Ovary (tissue), 9 donors: Measurements from ENCODE around the gene SLC6A2. TPM values are rescaled to one million over a fixed set of nuclear protein-coding genes. Genes with fewer than 3 reads are reported as not detected.

ENCODE experiments used
- DNase-seq, 5 donors: peaks; one replicate each; pipeline ENCODE4 v3.0.0-alpha.2; 2019 to 2020
- H3K27ac ChIP-seq, 2 donors: fragments of 200-600 bp; one replicate each; pipeline versions ENCODE4 v1.5.1 to v1.8.0; 2019 to 2022
- H3K27me3 ChIP-seq: fragments of 200-600 bp; one replicate; pipeline ENCODE4 v1.8.0; 2022
- H3K36me3 ChIP-seq: fragments of 200-600 bp; sonication (generic); one replicate; pipeline ENCODE4 v1.5.1; 2019
- H3K4me1 ChIP-seq: one replicate; pipeline ENCODE4 v1.8.1; 2013; ENCODE audit warnings: mild to moderate bottlenecking, moderate library complexity; ENCODE audit not compliant: insufficient read depth
- H3K4me3 ChIP-seq: fragments of 200-600 bp; sonication (generic); one replicate; pipeline ENCODE4 v1.5.1; 2017
- H3K9me3 ChIP-seq, 2 donors: fragments of 200-600 bp in 1 of 2; sonication (generic) in 1 of 2; one replicate each; pipeline versions ENCODE4 v1.5.1 to v1.8.1; 2013 to 2019; ENCODE audit warnings: mild to moderate bottlenecking in 1 of 2, moderate library complexity in 1 of 2
- EP300 ChIP-seq: sonication (generic); formaldehyde crosslinking; IDR thresholded peaks from one replicate; pipeline ENCODE4 v1.6.1; 2017; ENCODE audit warnings: antibody characterized with exemption
- POLR2A ChIP-seq: fragments of 450-650 bp; IDR thresholded peaks from one replicate; pipeline ENCODE4 v1.6.1; 2017; ENCODE audit warnings: antibody characterized with exemption, mild to moderate bottlenecking, moderate library complexity
- WGBS, 3 donors: extraction: QIAGEN DNeasy Blood & Tissue Kit in 1 of 3; methylation state at CpG; one replicate each; pipeline versions ENCODE4 v1.1.5 to v1.1.7; 2013 to 2017; 5-methylcytosine and 5-hydroxymethylcytosine counted together
- intact Hi-C, 4 donors: fragments of 100-400 bp; cut with DNase I; formaldehyde crosslinking; loops; one replicate each; pipeline versions ENCODE4 v1.11.0 to v1.15.1; 2022 to 2023
- polyA plus RNA-seq, 2 donors: library from polyadenylated mRNA; stranded (reverse); fragments of 200-250 nt in 1 of 2; fragments of 350-450 nt in 1 of 2; fragmentation: Illumina TruSeq in 1 of 2; extraction: RNeasy Lipid Tissue Mini Kit (QIAGEN cat#74804) in 1 of 2; gene quantifications; one replicate each; pipeline ENCODE4 v1.2.3, GENCODE V29; 2013 to 2014
- total RNA-seq, 7 donors: library from RNA; depleted of rRNA in 2 of 7; stranded (reverse); fragments of >200 nt in 2 of 7; fragmentation: NEBNext Ultra II Directional in 3 of 7; extraction: Animal tissue kit (Norgen Biotek cat#: 25700) in 3 of 7; gene quantifications; one replicate each; pipeline versions ENCODE4 v1.1.0 to v1.2.4, GENCODE V29; 2016 to 2023
- TF ChIP-seq, protein P1 (sequence below), 3 donors: fragments of 450-650 bp in 2 of 3; fragments of 200-600 bp in 1 of 3; IDR thresholded peaks; one replicate each; pipeline versions ENCODE4 v1.5.1 to v1.8.0; 2016 to 2022; ENCODE audit warnings: antibody characterized with exemption in 3 of 3, mild to moderate bottlenecking in 1 of 3
- donor health status: DM: no; HTN: no; CAD: no; lungs with moderate emphysema.
- donor health status: DM: no; HTN: no; CAD: no.
- donor health status: Bipolar disorder and iron deficiency.
- donor health status: DM: yes; HTN: yes; CAD: no.
- donor health status: DM: no; HTN: no; CAD: no.
- donor health status: DM: yes; HTN: yes; CAD: no.

Gene SLC6A2
- total and polyA plus RNA-seq, 9 donors: 0.08 to 0.36 (median 0.21) TPM; not detected in 3

DNA sequence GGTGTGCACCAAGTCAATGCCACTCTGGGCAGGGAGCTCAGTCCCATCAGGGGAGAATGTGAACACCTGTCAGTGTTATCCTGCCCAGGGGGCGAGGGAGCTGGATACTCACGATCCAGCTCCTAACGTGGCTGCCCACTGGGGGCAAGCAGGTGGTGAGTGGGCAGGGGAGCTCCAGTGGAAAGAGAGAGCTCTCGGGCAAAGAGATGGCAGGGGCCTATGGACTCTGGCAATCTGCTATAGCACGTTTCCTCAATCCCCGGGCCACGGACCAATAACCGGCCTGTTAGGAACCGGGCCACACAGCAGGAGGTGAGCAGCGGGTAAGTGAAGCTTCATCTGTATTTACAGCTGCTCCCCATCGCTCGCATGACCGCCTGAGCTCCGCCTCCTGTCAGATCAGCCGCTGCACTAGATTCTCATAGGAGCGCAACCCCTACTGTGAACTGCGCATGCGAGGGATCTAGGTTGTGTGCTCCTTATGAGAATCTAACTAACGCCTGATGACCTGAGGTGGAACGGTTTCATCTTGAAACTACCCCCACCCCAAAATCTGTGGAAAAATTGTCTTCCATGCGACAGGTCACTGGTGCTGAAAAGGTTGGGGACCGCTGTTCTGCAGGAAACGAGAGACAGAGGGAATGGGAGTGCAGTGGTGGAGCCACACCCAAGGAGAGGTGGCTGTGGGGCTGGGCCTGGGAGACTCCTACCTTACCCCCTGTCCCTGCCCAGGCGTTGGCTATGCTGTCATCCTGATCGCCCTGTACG is 15.6 kb downstream of the SLC6A2 start:
- TF ChIP-seq POLR2A (no peak), EP300 (no peak)
- TF ChIP-seq, protein P1, sequence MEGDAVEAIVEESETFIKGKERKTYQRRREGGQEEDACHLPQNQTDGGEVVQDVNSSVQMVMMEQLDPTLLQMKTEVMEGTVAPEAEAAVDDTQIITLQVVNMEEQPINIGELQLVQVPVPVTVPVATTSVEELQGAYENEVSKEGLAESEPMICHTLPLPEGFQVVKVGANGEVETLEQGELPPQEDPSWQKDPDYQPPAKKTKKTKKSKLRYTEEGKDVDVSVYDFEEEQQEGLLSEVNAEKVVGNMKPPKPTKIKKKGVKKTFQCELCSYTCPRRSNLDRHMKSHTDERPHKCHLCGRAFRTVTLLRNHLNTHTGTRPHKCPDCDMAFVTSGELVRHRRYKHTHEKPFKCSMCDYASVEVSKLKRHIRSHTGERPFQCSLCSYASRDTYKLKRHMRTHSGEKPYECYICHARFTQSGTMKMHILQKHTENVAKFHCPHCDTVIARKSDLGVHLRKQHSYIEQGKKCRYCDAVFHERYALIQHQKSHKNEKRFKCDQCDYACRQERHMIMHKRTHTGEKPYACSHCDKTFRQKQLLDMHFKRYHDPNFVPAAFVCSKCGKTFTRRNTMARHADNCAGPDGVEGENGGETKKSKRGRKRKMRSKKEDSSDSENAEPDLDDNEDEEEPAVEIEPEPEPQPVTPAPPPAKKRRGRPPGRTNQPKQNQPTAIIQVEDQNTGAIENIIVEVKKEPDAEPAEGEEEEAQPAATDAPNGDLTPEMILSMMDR (IDR thresholded peaks at IDR 0.05): no peak
- no peaks in the 10 kb centered on the region for H3K36me3 ChIP-seq
- DNase-seq: no peak
- H3K27me3 ChIP-seq: no peaks in the 10 kb centered on the region
- H3K4me1 ChIP-seq: no peaks in the 10 kb centered on the region
- intact Hi-C loops: no loop called here
- H3K27ac ChIP-seq: no peak overlapping the region
- no peak overlapping the region for H3K4me3 ChIP-seq
- H3K9me3 ChIP-seq: no peaks in the 10 kb centered on the region
- WGBS, 3 donors: 86 to 88% (median 88%) methylated on average over 26 of the region's 26 CpGs

DNA sequence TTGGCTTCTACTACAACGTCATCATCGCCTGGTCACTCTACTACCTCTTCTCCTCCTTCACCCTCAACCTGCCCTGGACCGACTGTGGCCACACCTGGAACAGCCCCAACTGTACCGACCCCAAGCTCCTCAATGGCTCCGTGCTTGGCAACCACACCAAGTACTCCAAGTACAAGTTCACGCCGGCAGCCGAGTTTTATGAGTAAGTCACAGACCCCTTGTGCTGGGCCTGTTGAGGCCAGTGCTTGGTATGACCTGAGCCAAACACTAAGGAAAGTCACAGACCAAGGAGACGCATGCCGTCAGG is 16.1 kb downstream of the SLC6A2 start:
- WGBS, 3 donors: 93 to 96% (median 93%) methylated on average over 10 of the region's 10 CpGs
- H3K9me3 ChIP-seq: no peaks in the 10 kb centered on the region
- intact Hi-C loops: no loop called here

GRCh38 chr16:55672471-55672870 is 16.7 kb downstream of the SLC6A2 start:
- Histone ChIP-seq H3K36me3 (no peaks in the 10 kb centered on the region), H3K4me1 (no peaks in the 10 kb centered on the region), H3K27me3 (no peaks in the 10 kb centered on the region), H3K9me3 (no peaks in the 10 kb centered on the region), H3K4me3 (no peak overlapping the region), H3K27ac (no peak overlapping the region)
- intact Hi-C loops: no loop called here
- DNase-seq: no peak
- TF ChIP-seq EP300: no peak
- TF ChIP-seq, protein P1 (IDR thresholded peaks at IDR 0.05): no peak
- no peak for TF ChIP-seq POLR2A
- WGBS, 3 donors: 37 to 38% (median 38%) methylated on average over 6 of the region's 6 CpGs

More for the DNA sequence above, 16.1 kb downstream of the SLC6A2 start:
- H3K27ac ChIP-seq: no peak overlapping the region
- no peaks in the 10 kb centered on the region for H3K4me1 ChIP-seq
- H3K36me3 ChIP-seq: no peaks in the 10 kb centered on the region
- no peak for DNase-seq
- TF ChIP-seq EP300: no peak
- no peak for TF ChIP-seq POLR2A
- TF ChIP-seq, protein P1 (IDR thresholded peaks at IDR 0.05): no peak
- H3K27me3 ChIP-seq: no peaks in the 10 kb centered on the region
- H3K4me3 ChIP-seq: no peak overlapping the region

DNA sequence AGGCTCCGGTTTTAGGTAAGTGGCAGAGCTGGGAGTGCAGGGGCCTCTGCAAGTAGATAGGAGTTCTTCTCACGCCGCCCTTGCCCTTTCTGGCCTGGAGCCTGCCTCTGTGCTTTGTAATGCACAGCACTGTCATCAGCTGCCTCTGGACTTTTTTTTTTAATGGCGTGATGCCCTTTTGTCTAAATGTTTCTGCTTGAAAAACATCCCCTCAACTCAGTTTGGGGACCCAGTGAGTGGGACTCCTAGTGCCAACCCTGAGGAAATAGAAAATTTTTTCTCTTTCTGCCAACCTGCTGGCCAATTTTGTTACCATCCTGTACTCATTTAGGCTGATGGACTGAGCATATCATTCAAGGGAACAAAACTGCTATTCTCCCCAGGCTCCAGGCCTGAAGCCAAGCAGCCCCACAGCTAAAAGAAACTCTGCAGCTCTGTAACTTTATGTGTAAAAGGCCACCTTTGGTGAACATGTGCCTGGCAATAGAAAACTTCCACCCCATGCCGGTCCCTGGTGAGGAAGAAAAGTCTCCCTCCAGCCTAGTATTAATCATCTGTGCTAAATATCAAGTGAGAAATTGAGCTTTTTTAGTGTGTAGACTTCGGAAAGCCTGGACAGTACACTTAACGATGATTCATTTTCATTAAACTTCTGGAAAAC is 22.5 kb downstream of the SLC6A2 start:
- DNase-seq: no peak
- intact Hi-C loops: no loop called here
- Histone ChIP-seq H3K27ac (no peak overlapping the region), H3K9me3 (no peaks in the 10 kb centered on the region), H3K36me3 (no peaks in the 10 kb centered on the region), H3K27me3 (no peaks in the 10 kb centered on the region), H3K4me3 (no peak overlapping the region), H3K4me1 (no peaks in the 10 kb centered on the region)
- 66 to 77% (median 77%) methylated on average over 7 of the region's 7 CpGs for WGBS, 3 donors
- TF ChIP-seq POLR2A (no peak), EP300 (no peak)
- TF ChIP-seq, protein P1 (IDR thresholded peaks at IDR 0.05): no peak
